ENCODE results near the gene DQX1. TPM values are rescaled to one million over a fixed set of nuclear protein-coding genes. Genes with fewer than 3 reads are reported as not detected.

Gene DQX1
- polyA plus RNA-seq, 2 donors, result 3.4 to 7.3 TPM

DNA sequence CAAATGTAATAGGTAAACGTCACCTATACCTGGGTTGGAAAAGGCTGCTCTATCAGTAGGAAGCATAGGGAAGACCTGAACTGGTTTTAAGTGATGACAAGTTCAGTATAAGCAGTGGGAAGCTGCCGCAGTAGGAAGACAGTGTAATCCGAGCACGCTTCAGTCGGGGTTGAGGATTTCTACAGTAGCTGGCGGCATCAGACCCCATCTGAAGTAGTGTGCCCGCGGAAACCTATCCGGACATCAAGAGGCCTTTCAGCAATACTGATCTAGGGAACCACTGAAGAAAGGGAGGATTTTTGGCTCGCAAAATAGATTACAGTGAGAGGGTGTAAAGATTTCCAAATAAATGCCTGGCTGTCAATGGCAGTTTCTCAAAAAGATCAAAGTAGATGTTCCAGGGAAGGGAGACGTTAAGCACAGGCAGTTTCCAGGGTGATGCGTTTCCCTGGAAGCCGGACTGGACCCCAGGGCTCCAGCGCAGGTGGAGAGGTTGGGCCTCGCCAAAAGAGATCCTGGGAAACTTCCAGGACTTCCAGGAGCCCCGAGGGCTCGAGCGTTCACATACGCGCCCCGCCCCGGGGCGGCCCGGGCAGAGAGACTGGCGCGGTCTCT lies 22.4 kb upstream of the DQX1 start:
- Histone ChIP-seq H3K9me3 (ENCODE audit: control insufficient read depth in 2 of 2, insufficient read depth in 1 of 2, low read depth in 1 of 2, low read length in 1 of 2) (no peaks in the 10 kb centered on the region), H3K4me3 (ENCODE audit: low read depth in 1 of 2, low read length in 2 of 2) (peak overlapping the region; percentile 38 to 49), H3K36me3 (ENCODE audit: control insufficient read depth in 2 of 2, insufficient read depth in 2 of 2, low read length in 1 of 2) (no peaks in the 10 kb centered on the region), H3K27me3 (ENCODE audit: control insufficient read depth in 1 of 2, insufficient read depth in 2 of 2, low read length in 2 of 2) (no peaks in the 10 kb centered on the region), H3K27ac (ENCODE audit: low read depth in 2 of 2, low read length in 1 of 2) (peak overlapping the region in 1 of 2 donors; percentile 47), H3K4me1 (ENCODE audit: control insufficient read depth in 2 of 2, insufficient read depth in 2 of 2, low read length in 1 of 2) (peaks cover 3 to 5% of the 10 kb centered on the region in 2 donors)
- 13 to 14% methylated on average over 26 of the region's 26 CpGs for WGBS, 2 donors

DNA sequence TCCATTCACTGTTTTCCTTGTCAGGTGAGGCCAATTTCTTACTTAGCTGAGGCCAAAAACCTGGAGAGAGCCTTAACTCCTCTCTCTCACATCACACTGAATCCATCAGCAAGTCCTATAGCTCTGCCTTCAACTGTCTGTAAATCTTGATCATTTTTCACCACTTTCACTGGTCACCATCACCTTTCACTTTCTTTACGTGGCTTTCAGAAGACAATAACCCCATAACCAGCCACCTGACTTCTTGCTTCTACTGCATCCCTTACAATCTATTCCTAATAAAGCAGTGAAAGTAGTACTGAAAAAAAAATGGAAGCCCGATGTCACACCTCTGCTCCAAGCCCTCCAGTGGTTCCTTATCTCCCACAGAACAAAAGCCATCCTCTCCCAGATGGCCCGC lies 20.0 kb upstream of the DQX1 start:
- H3K36me3 ChIP-seq (ENCODE audit: control insufficient read depth in 2 of 2, insufficient read depth in 2 of 2, low read length in 1 of 2), result no peaks in the 10 kb centered on the region
- H3K9me3 ChIP-seq (ENCODE audit: control insufficient read depth in 2 of 2, insufficient read depth in 1 of 2, low read depth in 1 of 2, low read length in 1 of 2), result no peaks in the 10 kb centered on the region
- H3K4me1 ChIP-seq (ENCODE audit: control insufficient read depth in 2 of 2, insufficient read depth in 2 of 2, low read length in 1 of 2), result peaks cover 3 to 5% of the 10 kb centered on the region in 2 donors
- no peak overlapping the region for H3K4me3 ChIP-seq (ENCODE audit: low read depth in 1 of 2, low read length in 2 of 2)
- H3K27me3 ChIP-seq (ENCODE audit: control insufficient read depth in 1 of 2, insufficient read depth in 2 of 2, low read length in 2 of 2), result no peaks in the 10 kb centered on the region
- no peak overlapping the region for H3K27ac ChIP-seq (ENCODE audit: low read depth in 2 of 2, low read length in 1 of 2)
- 86 to 88% methylated on average over 3 of the region's 3 CpGs for WGBS, 2 donors

DNA sequence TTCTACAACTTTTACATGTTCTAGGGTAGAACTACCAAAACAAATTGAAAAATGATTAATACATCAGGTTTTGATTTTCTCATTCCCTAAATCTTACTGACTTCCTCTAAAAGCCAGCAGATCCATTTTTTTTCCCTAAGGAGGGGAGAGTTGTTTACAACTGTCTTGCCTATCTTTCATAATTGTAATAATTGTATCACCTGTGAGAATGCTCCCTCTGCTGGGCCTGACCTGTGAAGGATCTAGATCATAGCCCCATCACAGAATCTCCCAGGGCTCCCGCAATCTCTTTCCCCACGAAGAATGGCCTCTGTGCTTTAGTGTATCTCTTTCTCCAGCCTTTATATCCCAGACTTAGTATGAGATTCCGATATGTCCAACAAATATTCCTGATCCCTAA lies 18.6 kb upstream of the DQX1 start:
- Histone ChIP-seq H3K27me3 (ENCODE audit: control insufficient read depth in 1 of 2, insufficient read depth in 2 of 2, low read length in 2 of 2) (no peaks in the 10 kb centered on the region), H3K4me3 (ENCODE audit: low read depth in 1 of 2, low read length in 2 of 2) (no peak overlapping the region), H3K27ac (ENCODE audit: low read depth in 2 of 2, low read length in 1 of 2) (no peak overlapping the region), H3K36me3 (ENCODE audit: control insufficient read depth in 2 of 2, insufficient read depth in 2 of 2, low read length in 1 of 2) (no peaks in the 10 kb centered on the region), H3K4me1 (ENCODE audit: control insufficient read depth in 2 of 2, insufficient read depth in 2 of 2, low read length in 1 of 2) (peaks cover 3 to 5% of the 10 kb centered on the region in 2 donors), H3K9me3 (ENCODE audit: control insufficient read depth in 2 of 2, insufficient read depth in 1 of 2, low read depth in 1 of 2, low read length in 1 of 2) (no peaks in the 10 kb centered on the region)
- WGBS, 2 donors, result 80 to 92% methylated on average over 3 of the region's 3 CpGs

DNA sequence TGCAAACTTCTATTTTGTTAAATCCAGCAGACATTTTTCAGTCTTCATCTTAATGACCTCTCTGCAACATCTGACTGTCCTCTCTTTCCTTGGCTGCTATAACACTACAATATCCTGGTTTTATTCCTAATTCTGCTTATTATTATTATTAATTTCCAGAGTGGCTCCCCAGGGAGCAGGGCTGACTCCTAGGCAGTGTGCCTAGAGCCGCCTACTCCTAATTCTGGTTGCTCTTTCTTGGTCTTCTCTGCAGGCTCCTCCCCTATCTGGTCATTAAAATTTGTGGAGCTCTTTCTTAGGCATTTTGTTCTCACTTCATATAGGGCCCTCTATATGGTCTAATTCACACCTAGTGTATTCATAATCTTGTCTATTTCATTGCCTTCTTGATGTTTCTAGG lies 16.9 kb upstream of the DQX1 start:
- whole genome bisulfite sequencing, 2 donors, result 69 to 82% methylated on average over 1 of the region's 1 CpG
- Histone ChIP-seq H3K4me1 (ENCODE audit: control insufficient read depth in 2 of 2, insufficient read depth in 2 of 2, low read length in 1 of 2) (no peaks in the 10 kb centered on the region), H3K9me3 (ENCODE audit: control insufficient read depth in 2 of 2, insufficient read depth in 1 of 2, low read depth in 1 of 2, low read length in 1 of 2) (no peaks in the 10 kb centered on the region), H3K27ac (ENCODE audit: low read depth in 2 of 2, low read length in 1 of 2) (no peak overlapping the region), H3K36me3 (ENCODE audit: control insufficient read depth in 2 of 2, insufficient read depth in 2 of 2, low read length in 1 of 2) (no peaks in the 10 kb centered on the region), H3K4me3 (ENCODE audit: low read depth in 1 of 2, low read length in 2 of 2) (no peak overlapping the region), H3K27me3 (ENCODE audit: control insufficient read depth in 1 of 2, insufficient read depth in 2 of 2, low read length in 2 of 2) (no peaks in the 10 kb centered on the region)

DNA sequence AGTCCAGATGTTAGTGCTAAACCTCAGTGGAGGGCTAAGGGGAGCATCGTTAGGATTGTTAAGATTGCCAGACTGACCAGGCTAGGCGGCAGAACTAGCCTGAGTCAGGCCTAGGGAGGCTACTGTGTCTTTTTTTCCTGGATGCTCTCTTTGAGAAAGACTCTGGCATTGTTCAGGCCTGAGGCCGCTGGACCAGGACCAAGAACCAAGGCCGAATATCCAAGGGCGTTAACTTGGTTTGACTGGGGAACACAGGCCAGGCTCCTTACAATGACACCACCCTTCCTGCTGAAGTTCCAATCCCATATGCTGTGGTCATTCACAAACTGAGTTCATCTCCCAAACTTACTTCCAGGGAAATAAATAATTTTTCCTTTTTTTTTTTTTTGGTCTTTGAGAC lies 14.3 kb upstream of the DQX1 start:
- 68 to 70% methylated on average over 5 of the region's 5 CpGs for WGBS, 2 donors

DNA sequence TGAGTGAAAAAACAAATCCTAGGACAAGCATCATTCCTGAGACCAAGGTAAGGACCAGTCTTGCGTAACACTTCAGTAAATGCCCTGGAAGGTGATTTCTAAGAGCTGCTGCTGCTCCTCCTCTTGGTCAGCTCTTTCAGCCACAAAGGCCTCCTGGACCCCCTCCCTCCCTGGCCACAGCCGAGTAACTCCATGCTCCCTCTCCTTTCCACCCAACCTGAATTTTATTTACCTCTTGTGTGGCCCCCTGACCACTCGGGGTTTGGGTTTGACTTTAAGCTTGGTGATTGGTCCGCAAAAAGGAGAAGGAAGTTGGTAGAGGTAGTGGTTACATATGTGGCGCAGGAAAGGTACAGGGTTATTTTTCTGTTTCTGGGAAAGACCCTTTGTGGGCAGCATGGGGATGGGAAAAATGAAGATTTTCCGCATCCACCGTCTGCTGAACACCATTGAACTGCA lies 12.9 kb upstream of the DQX1 start:
- WGBS, 2 donors, result 74% methylated on average over 7 of the region's 7 CpGs
- Histone ChIP-seq H3K36me3 (ENCODE audit: control insufficient read depth in 2 of 2, insufficient read depth in 2 of 2, low read length in 1 of 2) (no peaks in the 10 kb centered on the region), H3K27me3 (ENCODE audit: control insufficient read depth in 1 of 2, insufficient read depth in 2 of 2, low read length in 2 of 2) (no peaks in the 10 kb centered on the region), H3K4me1 (ENCODE audit: control insufficient read depth in 2 of 2, insufficient read depth in 2 of 2, low read length in 1 of 2) (peaks cover 0 to 5% of the 10 kb centered on the region in 2 donors), H3K4me3 (ENCODE audit: low read depth in 1 of 2, low read length in 2 of 2) (no peak overlapping the region), H3K27ac (ENCODE audit: low read depth in 2 of 2, low read length in 1 of 2) (no peak overlapping the region), H3K9me3 (ENCODE audit: control insufficient read depth in 2 of 2, insufficient read depth in 1 of 2, low read depth in 1 of 2, low read length in 1 of 2) (no peaks in the 10 kb centered on the region)

More for the DNA sequence above, 14.3 kb upstream of the DQX1 start:
- Histone ChIP-seq H3K4me3 (ENCODE audit: low read depth in 1 of 2, low read length in 2 of 2) (no peak overlapping the region), H3K27me3 (ENCODE audit: control insufficient read depth in 1 of 2, insufficient read depth in 2 of 2, low read length in 2 of 2) (no peaks in the 10 kb centered on the region), H3K36me3 (ENCODE audit: control insufficient read depth in 2 of 2, insufficient read depth in 2 of 2, low read length in 1 of 2) (no peaks in the 10 kb centered on the region), H3K27ac (ENCODE audit: low read depth in 2 of 2, low read length in 1 of 2) (no peak overlapping the region), H3K9me3 (ENCODE audit: control insufficient read depth in 2 of 2, insufficient read depth in 1 of 2, low read depth in 1 of 2, low read length in 1 of 2) (no peaks in the 10 kb centered on the region), H3K4me1 (ENCODE audit: control insufficient read depth in 2 of 2, insufficient read depth in 2 of 2, low read length in 1 of 2) (peaks cover 0 to 5% of the 10 kb centered on the region in 2 donors)

DNA sequence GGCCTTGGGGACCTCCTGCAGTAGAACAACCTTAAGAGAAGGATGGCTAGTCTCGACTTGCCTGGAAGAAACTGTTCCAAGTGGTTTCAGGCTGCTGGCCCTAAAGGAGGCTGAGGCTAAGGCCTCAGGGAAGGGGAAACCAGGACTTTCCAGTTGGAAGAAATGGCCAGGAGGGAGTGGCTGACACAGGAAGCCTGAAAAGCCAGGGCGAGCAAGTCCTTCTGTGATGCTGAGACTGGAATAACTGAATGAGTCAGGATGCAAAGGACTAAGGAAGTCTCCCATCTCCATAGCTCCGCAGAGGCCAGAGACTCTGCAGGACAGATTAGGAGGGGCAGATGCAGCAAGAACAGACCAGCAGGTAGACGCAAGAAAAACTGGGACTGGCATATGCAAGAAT lies 11.1 kb upstream of the DQX1 start:
- no peak overlapping the region for H3K4me3 ChIP-seq (ENCODE audit: low read depth in 1 of 2, low read length in 2 of 2)
- peaks cover 0 to 5% of the 10 kb centered on the region in 2 donors for H3K4me1 ChIP-seq (ENCODE audit: control insufficient read depth in 2 of 2, insufficient read depth in 2 of 2, low read length in 1 of 2)
- no peak overlapping the region for H3K27ac ChIP-seq (ENCODE audit: low read depth in 2 of 2, low read length in 1 of 2)
- no peaks in the 10 kb centered on the region for H3K27me3 ChIP-seq (ENCODE audit: control insufficient read depth in 1 of 2, insufficient read depth in 2 of 2, low read length in 2 of 2)
- no peaks in the 10 kb centered on the region for H3K9me3 ChIP-seq (ENCODE audit: control insufficient read depth in 2 of 2, insufficient read depth in 1 of 2, low read depth in 1 of 2, low read length in 1 of 2)
- 51 to 57% methylated on average over 4 of the region's 4 CpGs for WGBS, 2 donors
- peaks cover 0 to 11% of the 10 kb centered on the region in 2 donors for H3K36me3 ChIP-seq (ENCODE audit: control insufficient read depth in 2 of 2, insufficient read depth in 2 of 2, low read length in 1 of 2)

DNA sequence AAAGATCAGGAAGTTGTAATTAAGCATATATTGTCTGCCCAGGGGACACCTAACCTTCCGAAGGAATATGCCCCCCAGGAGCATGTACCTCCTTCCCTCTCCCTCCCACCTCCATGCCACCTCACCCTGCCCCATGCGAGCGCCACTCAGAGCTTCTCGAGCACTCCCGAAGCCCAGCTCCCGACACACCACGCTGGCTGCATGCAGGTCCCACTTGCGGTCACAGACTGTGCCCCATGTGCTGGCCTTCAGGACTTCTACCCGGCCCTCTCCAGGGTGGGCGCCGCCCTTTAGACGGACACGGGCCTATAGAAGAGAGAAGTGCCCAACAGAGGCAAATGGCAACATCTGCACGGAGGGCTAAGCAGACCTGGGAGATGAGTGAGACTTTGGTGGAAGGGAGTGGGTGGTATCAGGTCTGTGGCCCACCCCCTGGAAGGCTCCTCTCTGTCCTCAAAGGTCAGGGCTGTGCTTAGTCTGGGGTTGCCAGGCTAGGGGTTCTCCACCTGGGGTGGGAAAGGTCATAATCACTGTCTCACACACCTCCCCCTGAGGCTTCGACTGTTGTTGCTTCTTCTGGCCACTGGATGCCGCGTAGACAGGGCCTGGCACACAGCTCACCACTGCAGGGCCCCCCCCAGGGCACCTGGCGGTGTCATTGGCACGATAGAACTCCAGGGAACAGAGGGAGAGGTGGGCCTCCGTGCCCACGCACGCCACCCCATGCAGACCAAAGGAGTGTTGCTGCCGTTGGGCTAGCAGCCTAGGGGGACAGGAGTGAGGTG lies 10.3 kb upstream of the DQX1 start:
- H3K27me3 ChIP-seq (ENCODE audit: control insufficient read depth in 1 of 2, insufficient read depth in 2 of 2, low read length in 2 of 2), result no peaks in the 10 kb centered on the region

DNA sequence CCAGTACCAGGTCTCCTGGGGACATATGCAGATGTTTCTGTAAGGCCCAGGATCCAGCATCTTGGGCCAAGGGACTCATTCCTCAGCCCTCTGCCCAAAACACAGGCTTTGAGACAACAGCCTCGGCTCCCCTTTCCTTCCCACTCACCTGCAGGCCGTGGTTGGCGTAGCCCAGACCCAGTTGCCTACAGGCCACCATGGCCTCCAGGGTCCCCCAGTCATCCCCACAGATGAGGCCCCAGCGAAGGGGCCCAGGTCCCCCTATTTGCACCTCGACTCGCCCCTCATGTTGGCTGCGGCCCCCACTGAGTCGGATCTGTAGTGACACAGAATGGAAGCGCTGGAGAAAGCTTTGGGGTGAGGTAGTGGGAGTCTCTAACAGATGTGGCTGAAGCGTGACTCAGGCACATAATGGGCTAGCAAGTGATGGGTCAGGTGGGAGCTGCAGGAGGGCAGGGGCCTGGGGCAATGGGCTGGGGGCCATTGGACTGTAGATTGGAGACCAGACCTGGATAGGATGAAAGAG lies 9.5 kb upstream of the DQX1 start:
- Histone ChIP-seq H3K9me3 (ENCODE audit: control insufficient read depth in 2 of 2, insufficient read depth in 1 of 2, low read depth in 1 of 2, low read length in 1 of 2) (no peaks in the 10 kb centered on the region), H3K36me3 (ENCODE audit: control insufficient read depth in 2 of 2, insufficient read depth in 2 of 2, low read length in 1 of 2) (peaks cover 0 to 11% of the 10 kb centered on the region in 2 donors), H3K4me1 (ENCODE audit: control insufficient read depth in 2 of 2, insufficient read depth in 2 of 2, low read length in 1 of 2) (peaks cover 0 to 10% of the 10 kb centered on the region in 2 donors), H3K27ac (ENCODE audit: low read depth in 2 of 2, low read length in 1 of 2) (no peak overlapping the region), H3K27me3 (ENCODE audit: control insufficient read depth in 1 of 2, insufficient read depth in 2 of 2, low read length in 2 of 2) (no peaks in the 10 kb centered on the region), H3K4me3 (ENCODE audit: low read depth in 1 of 2, low read length in 2 of 2) (no peak overlapping the region)
- WGBS, 2 donors, result 89% methylated on average over 10 of the region's 10 CpGs

More for the DNA sequence above, 10.3 kb upstream of the DQX1 start:
- H3K4me3 ChIP-seq (ENCODE audit: low read depth in 1 of 2, low read length in 2 of 2), result no peak overlapping the region
- peaks cover 0 to 11% of the 10 kb centered on the region in 2 donors for H3K36me3 ChIP-seq (ENCODE audit: control insufficient read depth in 2 of 2, insufficient read depth in 2 of 2, low read length in 1 of 2)
- H3K27ac ChIP-seq (ENCODE audit: low read depth in 2 of 2, low read length in 1 of 2), result no peak overlapping the region
- peaks cover 0 to 5% of the 10 kb centered on the region in 2 donors for H3K4me1 ChIP-seq (ENCODE audit: control insufficient read depth in 2 of 2, insufficient read depth in 2 of 2, low read length in 1 of 2)
- no peaks in the 10 kb centered on the region for H3K9me3 ChIP-seq (ENCODE audit: control insufficient read depth in 2 of 2, insufficient read depth in 1 of 2, low read depth in 1 of 2, low read length in 1 of 2)
- WGBS, 2 donors, result 79 to 81% methylated on average over 23 of the region's 23 CpGs
